NCI-H2171 (cell line): ENCODE results near the gene ST6GALNAC5.
"Not testable (repeated sequence)": the region's sequence is repeated elsewhere in the genome, so short reads cannot be mapped to it uniquely, and the experiment has no call there.

Source experiments
- DNase-seq: peaks from one replicate; lab custom pipeline; 2025; lab: John Stamatoyannopoulos, UW

The ST6GALNAC5 gene

GRCh38 chr1:76867342-76868130, at the start of gene ST6GALNAC5:
ST6GALNAC5 (plus strand) TSS chr1:76867480.
- peak; percentile 32 for DNase-seq

- DNase-seq: no peak
Observed at GRCh38 chr1:76820028-76820427, 47.3 kb upstream of the ST6GALNAC5 start.

GRCh38 chr1:76822961-76823360, 44.3 kb upstream of the ST6GALNAC5 start:
- DNase-seq: not testable (repeated sequence)

GRCh38 chr1:76824106-76824505, 43.2 kb upstream of the ST6GALNAC5 start:
- DNase-seq: no peak

- DNase-seq: no peak
Observed at GRCh38 chr1:76826072-76826845, 41.0 kb upstream of the ST6GALNAC5 start.

GRCh38 chr1:76827066-76827465, 40.2 kb upstream of the ST6GALNAC5 start:
- no peak for DNase-seq

GRCh38 chr1:76830373-76830772, 36.9 kb upstream of the ST6GALNAC5 start:
- DNase-seq: no peak

- DNase-seq: no peak
Observed at GRCh38 chr1:76832521-76832920, 34.8 kb upstream of the ST6GALNAC5 start.

GRCh38 chr1:76833151-76833550, 34.1 kb upstream of the ST6GALNAC5 start:
- no peak for DNase-seq

GRCh38 chr1:76833856-76834255, 33.4 kb upstream of the ST6GALNAC5 start:
- DNase-seq: no peak

- no peak for DNase-seq
Observed at GRCh38 chr1:76835203-76835602, 32.1 kb upstream of the ST6GALNAC5 start.

GRCh38 chr1:76840278-76840677, 27.0 kb upstream of the ST6GALNAC5 start:
- no peak for DNase-seq

GRCh38 chr1:76841460-76841859, 25.8 kb upstream of the ST6GALNAC5 start:
- no peak for DNase-seq

GRCh38 chr1:76843821-76844464, 23.3 kb upstream of the ST6GALNAC5 start:
- no peak for DNase-seq

- no peak for DNase-seq
Observed at GRCh38 chr1:76854255-76854654, 13.0 kb upstream of the ST6GALNAC5 start.

- no peak for DNase-seq
Observed at GRCh38 chr1:76856104-76856503, 11.2 kb upstream of the ST6GALNAC5 start.

GRCh38 chr1:76857138-76857537, 10.1 kb upstream of the ST6GALNAC5 start:
- no peak for DNase-seq

GRCh38 chr1:76857973-76858372, 9.3 kb upstream of the ST6GALNAC5 start:
- peak; percentile 83 for DNase-seq

- DNase-seq: no peak
Observed at GRCh38 chr1:76861149-76861548, 6.1 kb upstream of the ST6GALNAC5 start.

- no peak for DNase-seq
Observed at GRCh38 chr1:76862447-76862846, 4.8 kb upstream of the ST6GALNAC5 start.

- no peak for DNase-seq
Observed at GRCh38 chr1:76864383-76864782, 2.9 kb upstream of the ST6GALNAC5 start.

GRCh38 chr1:76865696-76866286, 1.5 kb upstream of the ST6GALNAC5 start:
- no peak for DNase-seq
